H9 (cell line): Measurements from ENCODE around the gene GRAMD1B. TPM values are rescaled to one million over a fixed set of nuclear protein-coding genes. Genes with fewer than 3 reads are reported as not detected.

Experiments used
- DNase-seq: peaks from one replicate; pipeline ENCODE4 v3.0.0-alpha.2; 2017
- H2AFZ ChIP-seq: one replicate; pipeline ENCODE4 v1.6.1; 2013; ENCODE audit warnings: mild to moderate bottlenecking, low read length, control low read depth, moderate library complexity
- H2AK5ac ChIP-seq: 2 replicates; pipeline ENCODE4 v1.6.1; 2013; ENCODE audit warnings: low read length, control low read depth, mixed read lengths; ENCODE audit not compliant: insufficient read length
- H2BK120ac ChIP-seq: one replicate; pipeline ENCODE4 v1.6.1; 2013; ENCODE audit warnings: low read depth, mild to moderate bottlenecking, low read length, control low read depth, inconsistent platforms; ENCODE audit not compliant: poor library complexity, severe bottlenecking
- H2BK12ac ChIP-seq: 2 replicates; pipeline ENCODE4 v1.6.1; 2013; ENCODE audit warnings: low read length, control low read depth, mixed read lengths, low read depth; ENCODE audit not compliant: insufficient read length
- H2BK15ac ChIP-seq: 2 replicates; pipeline ENCODE4 v1.6.1; 2013; ENCODE audit warnings: low read depth, low read length, control low read depth
- H2BK20ac ChIP-seq: one replicate; pipeline ENCODE4 v1.6.1; 2013; ENCODE audit warnings: low read depth, mild to moderate bottlenecking, low read length, control low read depth, inconsistent platforms; ENCODE audit not compliant: poor library complexity, severe bottlenecking
- H2BK5ac ChIP-seq: 2 replicates; pipeline ENCODE4 v1.6.1; 2013; ENCODE audit warnings: low read length, control low read depth, mixed read lengths; ENCODE audit not compliant: insufficient read length
- H3K14ac ChIP-seq: 2 replicates; pipeline ENCODE4 v1.6.1; 2013; ENCODE audit warnings: low read length, control low read depth; ENCODE audit not compliant: insufficient read depth
- H3K18ac ChIP-seq: 2 replicates; pipeline ENCODE4 v1.6.1; 2013; ENCODE audit warnings: low read depth, mild to moderate bottlenecking, mixed read lengths, low read length, control low read depth; ENCODE audit not compliant: insufficient read length
- H3K23ac ChIP-seq: 2 replicates; pipeline ENCODE4 v1.6.1; 2013; ENCODE audit warnings: low read length, control low read depth, mixed read lengths, low read depth; ENCODE audit not compliant: insufficient read length
- H3K23me2 ChIP-seq: 2 replicates; pipeline ENCODE4 v1.6.1; 2013; ENCODE audit warnings: low read depth, mild to moderate bottlenecking, mixed read lengths, low read length, control low read depth; ENCODE audit not compliant: insufficient read length, poor library complexity, severe bottlenecking
- H3K27ac ChIP-seq: 2 replicates; pipeline ENCODE4 v1.5.1; 2013; ENCODE audit warnings: low read length, control low read depth, mixed read lengths, low read depth; ENCODE audit not compliant: insufficient read length
- H3K27me3 ChIP-seq: 2 replicates; pipeline ENCODE4 v1.6.1; 2013; ENCODE audit warnings: low read length, control low read depth, inconsistent platforms; ENCODE audit not compliant: insufficient read depth
- H3K4ac ChIP-seq: 2 replicates; pipeline ENCODE4 v1.6.1; 2013; ENCODE audit warnings: low read depth, mild to moderate bottlenecking, control low read depth, inconsistent platforms, low read length, moderate library complexity
- H3K4me1 ChIP-seq: 2 replicates; pipeline ENCODE4 v1.6.1; 2013; ENCODE audit warnings: low read length, control low read depth, inconsistent platforms; ENCODE audit not compliant: insufficient read depth
- H3K4me2 ChIP-seq: 2 replicates; pipeline ENCODE4 v1.6.1; 2013; ENCODE audit warnings: low read length, control low read depth, mixed read lengths; ENCODE audit not compliant: insufficient read length, insufficient read depth
- H3K56ac ChIP-seq: 2 replicates; pipeline ENCODE4 v1.6.1; 2013; ENCODE audit warnings: low read depth, mild to moderate bottlenecking, mixed read lengths, low read length, control low read depth; ENCODE audit not compliant: insufficient read length
- H3K79me1 ChIP-seq: 2 replicates; pipeline ENCODE4 v1.6.1; 2013; ENCODE audit warnings: low read depth, mild to moderate bottlenecking, moderate library complexity, low read length, control low read depth, inconsistent platforms; ENCODE audit not compliant: insufficient read depth, poor library complexity, severe bottlenecking
- H3K79me2 ChIP-seq: 2 replicates; pipeline ENCODE4 v1.6.1; 2013; ENCODE audit warnings: low read length, control low read depth, inconsistent platforms; ENCODE audit not compliant: insufficient read depth
- H3K9ac ChIP-seq: 2 replicates; pipeline ENCODE4 v1.6.1; 2013; ENCODE audit warnings: low read length, control low read depth, mixed read lengths; ENCODE audit not compliant: insufficient read length; ENCODE audit errors: extremely low read depth
- H3K9me3 ChIP-seq: one replicate; pipeline ENCODE4 v1.6.1; 2013; ENCODE audit warnings: low read depth, low read length, inconsistent platforms; ENCODE audit not compliant: control insufficient read depth
- H3T11ph ChIP-seq: one replicate; pipeline ENCODE4 v1.6.1; 2013; ENCODE audit warnings: mild to moderate bottlenecking, low read length, control low read depth, inconsistent platforms
- H4K20me1 ChIP-seq: one replicate; pipeline ENCODE4 v1.6.1; 2013; ENCODE audit not compliant: control insufficient read depth, insufficient read length, insufficient read depth
- H4K5ac ChIP-seq: 2 replicates; pipeline ENCODE4 v1.6.1; 2013; ENCODE audit warnings: low read depth, mild to moderate bottlenecking, mixed read lengths, low read length, control low read depth; ENCODE audit not compliant: insufficient read length
- H4K8ac ChIP-seq: replicated peaks from 2 replicates; pipeline ENCODE4 v1.6.1; 2013; ENCODE audit warnings: low read length, control low read depth, mixed read lengths, low read depth; ENCODE audit not compliant: insufficient read length
- H4K91ac ChIP-seq: 2 replicates; pipeline ENCODE4 v1.6.1; 2013; ENCODE audit warnings: low read depth, mild to moderate bottlenecking, moderate library complexity, mixed read lengths, low read length, control low read depth; ENCODE audit not compliant: insufficient read length
- H3K27ac Mint-ChIP-seq, 3 experiments: 2 replicates in 2 of 3; 3 replicates in 1 of 3; pipeline ENCODE4 v1.8.0; 2020 to 2021; ENCODE audit warnings: mixed read lengths in 3 of 3, mild to moderate bottlenecking in 1 of 3, moderate library complexity in 1 of 3
- H3K27me3 Mint-ChIP-seq: 2 replicates; pipeline ENCODE4 v1.8.0; 2021; ENCODE audit warnings: low read depth, mild to moderate bottlenecking, moderate library complexity, mixed read lengths
- H3K36me3 Mint-ChIP-seq, 3 experiments: 2 replicates in 2 of 3; 3 replicates in 1 of 3; pipeline ENCODE4 v1.8.0; 2020 to 2021; ENCODE audit warnings: low read depth in 3 of 3, mixed read lengths in 3 of 3; ENCODE audit not compliant: insufficient read depth in 1 of 3
- H3K4me1 Mint-ChIP-seq, 2 experiments: 2 replicates each; pipeline ENCODE4 v1.8.0; 2020; ENCODE audit warnings: mixed read lengths in 2 of 2
- H3K4me3 Mint-ChIP-seq, 2 experiments: 2 replicates in 1 of 2; 3 replicates in 1 of 2; pipeline ENCODE4 v1.8.0; 2020 to 2021; ENCODE audit warnings: mild to moderate bottlenecking in 2 of 2, mixed read lengths in 2 of 2, moderate library complexity in 1 of 2
- H3K9me3 Mint-ChIP-seq, 2 experiments: 2 replicates in 1 of 2; 3 replicates in 1 of 2; pipeline ENCODE4 v1.8.0; 2020; ENCODE audit warnings: mild to moderate bottlenecking in 2 of 2, mixed read lengths in 2 of 2, moderate library complexity in 1 of 2
- CTCF ChIP-seq: fragments of 200-600 bp; sonication (generic); conservative IDR thresholded peaks from 3 replicates; pipeline ENCODE4 v1.8.0; 2021; ENCODE audit warnings: antibody characterized with exemption, mild to moderate bottlenecking
- WGBS: extraction: QIAGEN DNeasy Blood & Tissue Kit; methylation state at CpG from one replicate; pipeline ENCODE4 v1.1.7; 2013; ENCODE audit warnings: missing lambda C conversion rate, low lambda C conversion rate, mixed read lengths; ENCODE audit not compliant: insufficient read length; ENCODE audit errors: extremely low coverage; 5-methylcytosine and 5-hydroxymethylcytosine counted together
- total RNA-seq: library from RNA; stranded (reverse); gene quantifications from 2 replicates; pipeline ENCODE4 v1.2.1, GENCODE V29; 2021

GRAMD1B gene
- total RNA-seq, 1 experiment from 2014 or later, result 25.9 TPM

- H3K4ac ChIP-seq, result no peak overlapping the region
- H3K9me3 ChIP-seq, result no peaks in the 10 kb centered on the region
- no peaks in the 10 kb centered on the region for H3K27me3 ChIP-seq
- H4K8ac ChIP-seq, result no peak overlapping the region
- H3K9ac ChIP-seq, result no peak overlapping the region
- H3K4me1 ChIP-seq, result peaks cover 5% of the 10 kb centered on the region; the same call in 1 of the 2 replicates
- no peak overlapping the region for H3K56ac ChIP-seq
- no peak for TF ChIP-seq CTCF
- no peaks in the 10 kb centered on the region for H3K79me1 ChIP-seq
- no peaks in the 10 kb centered on the region for H3K23me2 ChIP-seq
- Mint-ChIP-seq H3K4me3 (no peak overlapping the region), H3K4me1 (peaks cover 0 to 3% of the 10 kb centered on the region in 2 experiments; a peak in 1 of 4 replicates), H3K27me3 (peaks cover 13% of the 10 kb centered on the region), H3K36me3 (no peaks in the 10 kb centered on the region), H3K27ac (no peak overlapping the region), H3K9me3 (no peaks in the 10 kb centered on the region)
- no peak overlapping the region for H2AK5ac ChIP-seq
- no peak overlapping the region for H3K23ac ChIP-seq
- DNase-seq, result no peak
- H3K18ac ChIP-seq, result no peak overlapping the region
- H2BK12ac ChIP-seq, result no peak overlapping the region
- H3K27ac ChIP-seq, result no peak overlapping the region
- no peak overlapping the region for H3K4me2 ChIP-seq
- H2AFZ ChIP-seq, result no peak overlapping the region
- H4K5ac ChIP-seq, result no peak overlapping the region
- no peak overlapping the region for H4K91ac ChIP-seq
- H2BK15ac ChIP-seq, result no peak overlapping the region
- no peaks in the 10 kb centered on the region for H3K79me2 ChIP-seq
- no CpG with 5 or more reads among the region's 3 CpGs for WGBS
- no peak overlapping the region for H3T11ph ChIP-seq
- no peak overlapping the region for H2BK5ac ChIP-seq
- no peak overlapping the region for H3K14ac ChIP-seq
- H2BK20ac ChIP-seq, result no peak overlapping the region
- no peak overlapping the region for H2BK120ac ChIP-seq
- H4K20me1 ChIP-seq, result no peaks in the 10 kb centered on the region
These were observed 37.2 kb upstream of the GRAMD1B start for GRCh38 chr11:123392844-123393243.
